H1 (cell line): ENCODE measurements around the gene DHRS12. TPM values are rescaled to one million over a fixed set of nuclear protein-coding genes. Genes with fewer than 3 reads are reported as not detected.

Experiments
- BCL11A ChIP-seq, 2 experiments: IDR thresholded peaks; one replicate each; pipeline ENCODE4 v1.6.1; 2011; ENCODE audit warnings: low read depth in 2 of 2, low read length in 2 of 2, mild to moderate bottlenecking in 2 of 2
- GTF2F1 ChIP-seq: IDR thresholded peaks from 2 replicates; pipeline ENCODE4 v1.6.1; 2012; ENCODE audit warnings: low read depth, low read length, improper control_type of control experiment, borderline replicate concordance
- HDAC6 ChIP-seq: IDR thresholded peaks from one replicate; pipeline ENCODE4 v1.7.1; 2012; ENCODE audit warnings: low read depth, mild to moderate bottlenecking, inconsistent platforms, low read length, moderate library complexity
- JUN ChIP-seq: IDR thresholded peaks from 2 replicates; pipeline ENCODE4 v1.6.1; 2011; ENCODE audit warnings: low read depth, mild to moderate bottlenecking, improper control_type of control experiment, low read length
- KDM1A ChIP-seq: fragments of 200-600, 300-600 bp; sonication (generic); IDR thresholded peaks from 2 replicates; pipeline ENCODE4 v1.7.1; 2016; ENCODE audit warnings: mild to moderate bottlenecking, low read length, borderline replicate concordance
- KDM5A ChIP-seq: fragments of 200-600 bp; IDR thresholded peaks from 2 replicates; pipeline ENCODE4 v1.7.1; 2012; ENCODE audit warnings: mild to moderate bottlenecking, low read length, inconsistent platforms, mixed read lengths
- RFX5 ChIP-seq: IDR thresholded peaks from 2 replicates; pipeline ENCODE4 v1.6.1; 2011; ENCODE audit warnings: low read depth, low read length, improper control_type of control experiment, borderline replicate concordance
- RXRA ChIP-seq: IDR thresholded peaks from 2 replicates; pipeline ENCODE4 v1.6.1; 2011; ENCODE audit warnings: low read depth, mild to moderate bottlenecking, low read length, moderate library complexity; ENCODE audit not compliant: insufficient read depth
- SIRT6 ChIP-seq: IDR thresholded peaks from one replicate; pipeline ENCODE4 v1.7.1; 2012; ENCODE audit warnings: low read length, inconsistent platforms
- TEAD4 ChIP-seq: IDR thresholded peaks from 2 replicates; pipeline ENCODE4 v1.6.1; 2012; ENCODE audit warnings: low read depth, low read length, inconsistent platforms, mixed read lengths
- YY1 ChIP-seq: IDR thresholded peaks from 2 replicates; pipeline ENCODE4 v1.6.1; 2011; ENCODE audit warnings: low read depth, mild to moderate bottlenecking, low read length
- ZNF274 ChIP-seq: IDR thresholded peaks from 2 replicates; pipeline ENCODE4 v1.7.0; 2012; ENCODE audit warnings: low read length, borderline replicate concordance; ENCODE audit errors: extremely low read depth
- polyA plus RNA-seq, 7 experiments: library from polyadenylated mRNA; depleted of rRNA in 3 of 7; stranded (reverse) in 5 of 7; unstranded in 2 of 7; fragments of >200 nt in 5 of 7; fragments of 200-250 nt in 2 of 7; gene quantifications; 1 replicate in 5 of 7; 2 replicates in 1 of 7; 4 replicates in 1 of 7; pipeline versions ENCODE4 v1.2.1 to v1.2.3, GENCODE V29; 2011 to 2013; ENCODE audit warnings: missing spikeins in 2 of 7, mixed read lengths in 2 of 7
- total RNA-seq: library from RNA; stranded (reverse); fragmentation: NEBNext Ultra II Directional; extraction: Animal tissue kit (Norgen Biotek cat#: 25700); gene quantifications from 2 replicates; pipeline ENCODE4 v1.2.1, GENCODE V29; 2021
- TF ChIP-seq, protein P1 (sequence below): fragments of 300-600 bp; sonication (generic); IDR thresholded peaks from 2 replicates; pipeline ENCODE4 v1.7.1; 2012; ENCODE audit warnings: low read length, moderate library complexity, mild to moderate bottlenecking, inconsistent platforms; ENCODE audit not compliant: insufficient replicate concordance

Gene DHRS12
- total and polyA plus RNA-seq, 2 of the 8 experiments (the other 6 are each of a cell fraction or from before 2014, with no cell fraction given): 8.7 TPM

DNA sequence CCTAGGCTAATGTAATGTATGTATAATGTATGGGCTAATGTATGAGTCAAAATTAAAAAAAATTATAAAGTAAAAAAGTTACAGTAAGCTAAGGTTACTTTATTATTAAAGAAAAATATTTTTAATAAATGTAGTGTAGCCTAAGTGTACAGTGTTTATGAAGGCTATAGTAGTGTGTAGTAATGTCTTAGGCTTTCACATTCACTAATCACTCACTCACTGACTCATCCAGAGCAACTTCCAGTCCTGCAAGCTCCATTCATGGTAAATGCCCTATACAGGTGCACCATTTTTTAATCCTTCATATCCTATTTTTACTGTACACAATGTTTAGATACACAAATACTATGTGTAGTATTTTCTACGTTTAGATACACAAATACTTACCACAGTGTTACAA, 42.8 kb upstream of the DHRS12 start (continued):
- TF ChIP-seq, protein P1, sequence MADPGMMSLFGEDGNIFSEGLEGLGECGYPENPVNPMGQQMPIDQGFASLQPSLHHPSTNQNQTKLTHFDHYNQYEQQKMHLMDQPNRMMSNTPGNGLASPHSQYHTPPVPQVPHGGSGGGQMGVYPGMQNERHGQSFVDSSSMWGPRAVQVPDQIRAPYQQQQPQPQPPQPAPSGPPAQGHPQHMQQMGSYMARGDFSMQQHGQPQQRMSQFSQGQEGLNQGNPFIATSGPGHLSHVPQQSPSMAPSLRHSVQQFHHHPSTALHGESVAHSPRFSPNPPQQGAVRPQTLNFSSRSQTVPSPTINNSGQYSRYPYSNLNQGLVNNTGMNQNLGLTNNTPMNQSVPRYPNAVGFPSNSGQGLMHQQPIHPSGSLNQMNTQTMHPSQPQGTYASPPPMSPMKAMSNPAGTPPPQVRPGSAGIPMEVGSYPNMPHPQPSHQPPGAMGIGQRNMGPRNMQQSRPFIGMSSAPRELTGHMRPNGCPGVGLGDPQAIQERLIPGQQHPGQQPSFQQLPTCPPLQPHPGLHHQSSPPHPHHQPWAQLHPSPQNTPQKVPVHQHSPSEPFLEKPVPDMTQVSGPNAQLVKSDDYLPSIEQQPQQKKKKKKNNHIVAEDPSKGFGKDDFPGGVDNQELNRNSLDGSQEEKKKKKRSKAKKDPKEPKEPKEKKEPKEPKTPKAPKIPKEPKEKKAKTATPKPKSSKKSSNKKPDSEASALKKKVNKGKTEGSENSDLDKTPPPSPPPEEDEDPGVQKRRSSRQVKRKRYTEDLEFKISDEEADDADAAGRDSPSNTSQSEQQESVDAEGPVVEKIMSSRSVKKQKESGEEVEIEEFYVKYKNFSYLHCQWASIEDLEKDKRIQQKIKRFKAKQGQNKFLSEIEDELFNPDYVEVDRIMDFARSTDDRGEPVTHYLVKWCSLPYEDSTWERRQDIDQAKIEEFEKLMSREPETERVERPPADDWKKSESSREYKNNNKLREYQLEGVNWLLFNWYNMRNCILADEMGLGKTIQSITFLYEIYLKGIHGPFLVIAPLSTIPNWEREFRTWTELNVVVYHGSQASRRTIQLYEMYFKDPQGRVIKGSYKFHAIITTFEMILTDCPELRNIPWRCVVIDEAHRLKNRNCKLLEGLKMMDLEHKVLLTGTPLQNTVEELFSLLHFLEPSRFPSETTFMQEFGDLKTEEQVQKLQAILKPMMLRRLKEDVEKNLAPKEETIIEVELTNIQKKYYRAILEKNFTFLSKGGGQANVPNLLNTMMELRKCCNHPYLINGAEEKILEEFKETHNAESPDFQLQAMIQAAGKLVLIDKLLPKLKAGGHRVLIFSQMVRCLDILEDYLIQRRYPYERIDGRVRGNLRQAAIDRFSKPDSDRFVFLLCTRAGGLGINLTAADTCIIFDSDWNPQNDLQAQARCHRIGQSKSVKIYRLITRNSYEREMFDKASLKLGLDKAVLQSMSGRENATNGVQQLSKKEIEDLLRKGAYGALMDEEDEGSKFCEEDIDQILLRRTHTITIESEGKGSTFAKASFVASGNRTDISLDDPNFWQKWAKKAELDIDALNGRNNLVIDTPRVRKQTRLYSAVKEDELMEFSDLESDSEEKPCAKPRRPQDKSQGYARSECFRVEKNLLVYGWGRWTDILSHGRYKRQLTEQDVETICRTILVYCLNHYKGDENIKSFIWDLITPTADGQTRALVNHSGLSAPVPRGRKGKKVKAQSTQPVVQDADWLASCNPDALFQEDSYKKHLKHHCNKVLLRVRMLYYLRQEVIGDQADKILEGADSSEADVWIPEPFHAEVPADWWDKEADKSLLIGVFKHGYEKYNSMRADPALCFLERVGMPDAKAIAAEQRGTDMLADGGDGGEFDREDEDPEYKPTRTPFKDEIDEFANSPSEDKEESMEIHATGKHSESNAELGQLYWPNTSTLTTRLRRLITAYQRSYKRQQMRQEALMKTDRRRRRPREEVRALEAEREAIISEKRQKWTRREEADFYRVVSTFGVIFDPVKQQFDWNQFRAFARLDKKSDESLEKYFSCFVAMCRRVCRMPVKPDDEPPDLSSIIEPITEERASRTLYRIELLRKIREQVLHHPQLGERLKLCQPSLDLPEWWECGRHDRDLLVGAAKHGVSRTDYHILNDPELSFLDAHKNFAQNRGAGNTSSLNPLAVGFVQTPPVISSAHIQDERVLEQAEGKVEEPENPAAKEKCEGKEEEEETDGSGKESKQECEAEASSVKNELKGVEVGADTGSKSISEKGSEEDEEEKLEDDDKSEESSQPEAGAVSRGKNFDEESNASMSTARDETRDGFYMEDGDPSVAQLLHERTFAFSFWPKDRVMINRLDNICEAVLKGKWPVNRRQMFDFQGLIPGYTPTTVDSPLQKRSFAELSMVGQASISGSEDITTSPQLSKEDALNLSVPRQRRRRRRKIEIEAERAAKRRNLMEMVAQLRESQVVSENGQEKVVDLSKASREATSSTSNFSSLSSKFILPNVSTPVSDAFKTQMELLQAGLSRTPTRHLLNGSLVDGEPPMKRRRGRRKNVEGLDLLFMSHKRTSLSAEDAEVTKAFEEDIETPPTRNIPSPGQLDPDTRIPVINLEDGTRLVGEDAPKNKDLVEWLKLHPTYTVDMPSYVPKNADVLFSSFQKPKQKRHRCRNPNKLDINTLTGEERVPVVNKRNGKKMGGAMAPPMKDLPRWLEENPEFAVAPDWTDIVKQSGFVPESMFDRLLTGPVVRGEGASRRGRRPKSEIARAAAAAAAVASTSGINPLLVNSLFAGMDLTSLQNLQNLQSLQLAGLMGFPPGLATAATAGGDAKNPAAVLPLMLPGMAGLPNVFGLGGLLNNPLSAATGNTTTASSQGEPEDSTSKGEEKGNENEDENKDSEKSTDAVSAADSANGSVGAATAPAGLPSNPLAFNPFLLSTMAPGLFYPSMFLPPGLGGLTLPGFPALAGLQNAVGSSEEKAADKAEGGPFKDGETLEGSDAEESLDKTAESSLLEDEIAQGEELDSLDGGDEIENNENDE: no peak
- no peak for TF ChIP-seq TEAD4
- TF ChIP-seq KDM1A: no peak
- TF ChIP-seq HDAC6: no peak
- no peak for TF ChIP-seq GTF2F1
- no peak for TF ChIP-seq RXRA
- no peak for TF ChIP-seq JUN
- no peak for TF ChIP-seq BCL11A (IDR thresholded peaks at IDR 0.05; ENCODE audit: low read depth in 2 of 2, low read length in 2 of 2)
- TF ChIP-seq KDM5A: no peak
- TF ChIP-seq RFX5: no peak
- TF ChIP-seq YY1: no peak
- TF ChIP-seq SIRT6: no peak
- TF ChIP-seq ZNF274: no peak
